ENCODE data around the gene ARFRP1.
"Not testable (repeated sequence)": the region's sequence is repeated elsewhere in the genome, so short reads cannot be mapped to it uniquely, and the experiment has no call there.

Gene ARFRP1

DNA sequence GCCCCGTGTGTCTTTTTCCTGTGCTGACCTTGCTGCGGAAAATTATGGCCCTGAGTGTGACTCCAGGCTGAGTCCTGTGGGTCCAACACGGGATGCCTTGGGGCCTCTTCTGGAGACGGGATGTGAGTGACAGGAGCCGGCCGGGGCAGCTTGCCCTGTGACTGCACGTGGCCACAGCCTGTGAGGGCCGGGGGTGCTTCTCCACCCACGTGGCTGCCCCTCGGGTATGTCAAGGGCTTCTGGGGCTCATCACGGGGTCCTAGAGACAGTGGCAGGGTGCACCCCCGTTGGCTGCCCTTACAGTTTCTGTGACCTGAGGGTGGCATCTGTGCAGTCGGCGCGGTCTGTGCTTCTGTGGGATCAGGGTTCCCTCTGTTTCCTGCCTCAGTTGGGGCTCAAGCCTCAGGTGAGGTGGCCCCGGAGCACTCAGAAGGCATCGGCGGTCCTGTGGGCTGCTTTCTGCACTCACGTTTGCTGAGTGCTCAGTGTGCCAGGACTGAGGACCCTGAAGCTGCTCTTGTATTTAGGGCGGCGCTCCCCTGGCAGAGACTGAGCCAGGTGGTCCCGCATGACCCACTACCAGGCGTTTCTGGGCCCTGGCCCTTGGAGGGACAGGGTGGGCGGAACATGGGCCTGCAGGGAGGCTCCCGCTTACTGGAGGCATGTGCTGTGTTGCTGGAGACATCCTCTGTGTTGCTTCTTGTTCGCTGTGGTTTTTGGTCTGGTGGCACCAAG lies 44.3 kb downstream of the ARFRP1 start:
- no peak for DNase-seq (ENCODE audit: low read depth)
- H3K4me3 ChIP-seq (ENCODE audit: low read length): no peak overlapping the region
- TF ChIP-seq CTCF (conservative IDR thresholded peaks at IDR 0.05; ENCODE audit: low read depth, low read length): no peak

- DNase-seq (ENCODE audit: low read depth): no peak
- no peak for TF ChIP-seq CTCF (conservative IDR thresholded peaks at IDR 0.05; ENCODE audit: low read depth, low read length)
- H3K4me3 ChIP-seq (ENCODE audit: low read length): no peak overlapping the region
These were observed 45.0 kb downstream of the ARFRP1 start for GRCh38 chr20:63662813-63663189.

DNA sequence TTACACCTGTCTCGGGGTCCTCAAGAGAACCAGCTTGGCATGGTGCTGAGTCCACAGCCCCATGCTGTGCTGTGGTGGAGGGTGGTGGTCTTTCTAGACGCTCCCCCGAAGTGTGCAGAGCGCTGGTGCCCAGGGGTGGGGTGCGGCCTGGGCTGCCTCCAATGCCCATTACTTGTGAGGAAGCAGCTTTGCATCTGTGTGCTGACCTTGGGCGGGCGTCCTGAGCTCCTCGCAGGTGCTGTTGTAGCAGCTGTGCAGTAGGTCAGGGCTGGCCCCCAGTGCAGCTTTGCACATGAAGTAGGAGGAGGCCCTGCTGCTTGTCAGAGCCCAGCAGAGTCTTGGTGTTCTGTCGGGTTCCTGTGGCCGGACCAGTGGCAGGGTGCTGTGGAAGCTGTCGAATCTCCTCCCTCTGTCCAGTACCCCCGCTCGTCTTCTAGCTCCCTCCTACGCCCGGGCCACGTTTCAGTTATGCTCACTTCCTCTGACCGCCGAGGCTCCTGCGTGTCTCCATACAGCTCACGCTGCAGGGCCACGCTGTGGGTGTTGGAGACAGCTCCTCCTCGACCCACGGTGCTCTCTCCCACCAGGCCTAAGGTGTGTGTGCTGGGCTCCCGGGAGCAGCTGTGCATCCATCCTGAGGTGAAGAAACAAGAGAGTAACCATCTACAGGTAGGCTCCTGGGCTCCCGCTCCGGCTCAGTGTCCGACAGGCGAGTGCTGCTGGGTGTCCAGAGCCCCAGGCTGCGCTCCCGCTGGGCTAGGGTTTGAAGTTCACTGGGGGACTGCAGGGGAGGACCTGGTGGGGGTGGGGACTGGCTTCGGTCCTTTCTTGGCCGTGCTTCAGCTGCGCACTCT lies 45.6 kb downstream of the ARFRP1 start:
- H3K4me3 ChIP-seq (ENCODE audit: low read length): no peak overlapping the region
- DNase-seq (ENCODE audit: low read depth): no peak
- TF ChIP-seq CTCF (conservative IDR thresholded peaks at IDR 0.05; ENCODE audit: low read depth, low read length): no peak

GRCh38 chr20:63661108-63661507 lies 46.7 kb downstream of the ARFRP1 start:
- no peak for TF ChIP-seq CTCF (conservative IDR thresholded peaks at IDR 0.05; ENCODE audit: low read depth, low read length)
- no peak for DNase-seq (ENCODE audit: low read depth)
- no peak overlapping the region for H3K4me3 ChIP-seq (ENCODE audit: low read length)

GRCh38 chr20:63660622-63661021 lies 47.2 kb downstream of the ARFRP1 start:
- H3K4me3 ChIP-seq (ENCODE audit: low read length): no peak overlapping the region
- no peak for DNase-seq (ENCODE audit: low read depth)
- TF ChIP-seq CTCF (conservative IDR thresholded peaks at IDR 0.05; ENCODE audit: low read depth, low read length): no peak

DNA sequence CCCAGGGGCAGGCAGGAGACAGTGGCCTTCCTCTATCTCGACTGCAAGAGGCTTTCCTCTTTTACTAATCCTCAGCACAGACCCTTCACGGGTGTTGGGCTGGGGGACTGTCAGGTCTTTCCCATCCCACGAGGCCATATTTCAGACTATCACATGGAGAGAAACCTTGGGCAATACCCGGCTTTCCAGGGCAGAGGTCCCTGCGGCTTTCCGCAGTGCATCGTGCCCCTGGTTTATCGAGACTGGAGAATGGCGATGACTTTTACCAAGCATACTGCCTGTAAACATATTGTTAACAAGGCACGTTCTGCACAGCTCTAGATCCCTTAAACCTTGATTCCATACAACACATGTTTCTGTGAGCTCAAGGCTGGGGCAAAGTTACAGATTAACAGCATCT lies 47.6 kb downstream of the ARFRP1 start:
- not testable (repeated sequence) for DNase-seq (ENCODE audit: low read depth); H3K4me3 ChIP-seq (ENCODE audit: low read length)

GRCh38 chr20:63659370-63659769 lies 48.4 kb downstream of the ARFRP1 start:
- peak overlapping the region; percentile 90 for H3K4me3 ChIP-seq (ENCODE audit: low read length)
- DNase-seq (ENCODE audit: low read depth): no peak
- TF ChIP-seq CTCF (conservative IDR thresholded peaks at IDR 0.05; ENCODE audit: low read depth, low read length): no peak

Data from retinal pigment epithelial cell (primary cell).